Natural killer cell (primary cell): ENCODE results near the gene HBZ. TPM values are rescaled to one million over a fixed set of nuclear protein-coding genes. Genes with fewer than 3 reads are reported as not detected.

ENCODE experiments used
- ATAC-seq, 3 donors: fragments of 150-1000 bp in 2 of 3; fragments of 200-7000 bp in 1 of 3; cut with Tn5 transposase; 1 replicate in 1 of 3; 2 replicates in 2 of 3; pipeline ENCODE4 v1.10.0; 2021; ENCODE audit warnings: mild to moderate bottlenecking in 2 of 3, moderate library complexity in 2 of 3
- DNase-seq, 2 donors: peaks; one replicate each; pipeline versions ENCODE4 v3.0.0 to v3.0.0-alpha.2; 2013 to 2021; ENCODE audit warnings: mixed read lengths in 1 of 2
- H3K27ac ChIP-seq: one replicate; pipeline ENCODE4 v1.5.1; 2013; ENCODE audit warnings: mild to moderate bottlenecking, low read length
- H3K27me3 ChIP-seq: one replicate; pipeline ENCODE4 v1.6.1; 2013; ENCODE audit warnings: low read length; ENCODE audit not compliant: control insufficient read depth, insufficient read depth
- H3K36me3 ChIP-seq: one replicate; pipeline ENCODE4 v1.6.1; 2013; ENCODE audit warnings: low read length; ENCODE audit not compliant: control insufficient read depth, insufficient read depth
- H3K4me1 ChIP-seq: one replicate; pipeline ENCODE4 v1.6.1; 2013; ENCODE audit warnings: low read length; ENCODE audit not compliant: control insufficient read depth, insufficient read depth
- H3K4me3 ChIP-seq: one replicate; pipeline ENCODE4 v1.5.1; 2013; ENCODE audit warnings: low read length
- H3K9me3 ChIP-seq: one replicate; pipeline ENCODE4 v1.6.1; 2013; ENCODE audit warnings: low read length; ENCODE audit not compliant: control insufficient read depth, insufficient read depth
- H3K27ac Mint-ChIP-seq, 2 donors: one replicate each; pipeline ENCODE4 v1.8.0; 2022; ENCODE audit warnings: mild to moderate bottlenecking in 2 of 2, mixed read lengths in 2 of 2, moderate library complexity in 1 of 2
- H3K27me3 Mint-ChIP-seq, 2 donors: one replicate each; pipeline ENCODE4 v1.8.0; 2022; ENCODE audit warnings: low read depth in 2 of 2, mixed read lengths in 2 of 2
- H3K36me3 Mint-ChIP-seq: one replicate; pipeline ENCODE4 v1.8.0; 2022; ENCODE audit warnings: mixed read lengths
- H3K4me1 Mint-ChIP-seq, 2 donors: one replicate each; pipeline ENCODE4 v1.8.0; 2022; ENCODE audit warnings: mixed read lengths in 2 of 2
- H3K4me3 Mint-ChIP-seq: one replicate; pipeline ENCODE4 v1.8.0; 2022; ENCODE audit warnings: mild to moderate bottlenecking, moderate library complexity, mixed read lengths
- H3K9me3 Mint-ChIP-seq, 2 donors: one replicate each; pipeline ENCODE4 v1.8.0; 2022; ENCODE audit warnings: mixed read lengths in 2 of 2
- CTCF ChIP-seq: fragments of 200-600 bp; IDR thresholded peaks from one replicate; pipeline ENCODE4 v1.8.0; 2022; ENCODE audit warnings: antibody characterized with exemption
- WGBS: methylation state at CpG from one replicate; pipeline ENCODE4 v1.1.7; 2013; ENCODE audit warnings: missing lambda C conversion rate; ENCODE audit not compliant: insufficient coverage; 5-methylcytosine and 5-hydroxymethylcytosine counted together
- intact Hi-C: fragments of 100-400 bp; cut with micrococcal nuclease; formaldehyde crosslinking; loops from one replicate; pipeline ENCODE4 v1.14.2; 2022
- total RNA-seq, 4 donors: library from RNA; stranded (reverse); fragments of 120-200 nt in 1 of 4; gene quantifications; one replicate each; pipeline versions ENCODE4 v1.2.3 to v1.2.4, GENCODE V29; 2013 to 2022

Gene HBZ
- total RNA-seq, 3 donors from 2014 or later (not counting 1 experiment from before 2014, with no cell fraction given): not detected

- H3K36me3 ChIP-seq: peaks cover 35% of the 10 kb centered on the region
- no peaks in the 10 kb centered on the region for H3K27me3 ChIP-seq
- Mint-ChIP-seq H3K4me3 (no peak overlapping the region), H3K27ac (no peak overlapping the region), H3K9me3 (no peaks in the 10 kb centered on the region), H3K36me3 (peaks cover 8% of the 10 kb centered on the region), H3K27me3 (no peaks in the 10 kb centered on the region), H3K4me1 (peaks cover 6 to 9% of the 10 kb centered on the region in 2 donors)
- H3K27ac ChIP-seq: no peak overlapping the region
- no peak overlapping the region for H3K4me3 ChIP-seq
- 95% methylated on average over 2 of the region's 2 CpGs for WGBS
- ATAC-seq: no peak
- DNase-seq: no peak
- H3K9me3 ChIP-seq: no peaks in the 10 kb centered on the region
- TF ChIP-seq CTCF: no peak
- H3K4me1 ChIP-seq: peaks cover 8% of the 10 kb centered on the region
- intact Hi-C loops: no loop called here
Observed at GRCh38 chr16:114327-114726, 38.1 kb upstream of the HBZ start.

GRCh38 chr16:116015-116414, 36.4 kb upstream of the HBZ start:
- 70% methylated on average over 6 of the region's 7 CpGs for WGBS
- intact Hi-C loops: no loop called here
- no peak for ATAC-seq
- DNase-seq: no peak
- H3K9me3 Mint-ChIP-seq: no peaks in the 10 kb centered on the region
- no peak overlapping the region for H3K27ac Mint-ChIP-seq
- Histone ChIP-seq H3K4me3 (no peak overlapping the region), H3K27me3 (no peaks in the 10 kb centered on the region), H3K4me1 (peaks cover 13% of the 10 kb centered on the region), H3K9me3 (no peaks in the 10 kb centered on the region), H3K36me3 (peaks cover 27% of the 10 kb centered on the region), H3K27ac (no peak overlapping the region)
- TF ChIP-seq CTCF: no peak
- H3K4me3 Mint-ChIP-seq: no peak overlapping the region
- H3K4me1 Mint-ChIP-seq: peaks cover 6 to 9% of the 10 kb centered on the region in 2 donors
- H3K36me3 Mint-ChIP-seq: peaks cover 8% of the 10 kb centered on the region
- no peaks in the 10 kb centered on the region for H3K27me3 Mint-ChIP-seq

GRCh38 chr16:117379-118365, 34.8 kb upstream of the HBZ start:
- no peaks in the 10 kb centered on the region for H3K27me3 ChIP-seq

More at GRCh38 chr16:117379-118365, 34.8 kb upstream of the HBZ start:
- Mint-ChIP-seq H3K4me1 (peaks cover 11% of the 10 kb centered on the region in 2 donors), H3K27me3 (no peaks in the 10 kb centered on the region), H3K4me3 (no peak overlapping the region), H3K9me3 (no peaks in the 10 kb centered on the region), H3K36me3 (peaks cover 8% of the 10 kb centered on the region), H3K27ac (no peak overlapping the region)
- Histone ChIP-seq H3K4me1 (peaks cover 18% of the 10 kb centered on the region), H3K36me3 (peaks cover 20% of the 10 kb centered on the region), H3K9me3 (no peaks in the 10 kb centered on the region), H3K4me3 (no peak overlapping the region), H3K27ac (no peak overlapping the region)
- peak; percentile 91 for TF ChIP-seq CTCF
- ATAC-seq (peak; percentile 64 to 95 (median 86)), DNase-seq (peak; percentile 56 to 83)
- WGBS: 75% methylated on average over 15 of the region's 19 CpGs
- intact Hi-C loops: loop anchor here (1.0 kb wide), 1 partner anchor 64 kb away; no protein-coding TSS in a partner anchor
